PC-3 (cell line): ENCODE data around the gene MBLAC1. TPM values are rescaled to one million over a fixed set of nuclear protein-coding genes. Genes with fewer than 3 reads are reported as not detected.

Source experiments
- ATAC-seq: fragments of 200-7000 bp; cut with Tn5 transposase; 2 replicates; pipeline ENCODE4 v1.9.1; 2020; ENCODE audit warnings: mild to moderate bottlenecking, moderate library complexity
- BruUV-seq: library from RNA; stranded (reverse); fragments of 400-500 nt; replicated peaks from 2 replicates; lab custom pipeline; 2021; lab: Mats Ljungman, UMichigan
- CTCF ChIA-PET: fragments of 300-600 bp; sonication (Branson Sonifier 250); formaldehyde crosslinking; loops from one replicate; lab custom pipeline; 2022; ENCODE audit warnings: antibody characterized with exemption; lab: Charles Lee
- POLR2A ChIA-PET: fragments of 300-600 bp; sonication (Branson Sonifier 250); formaldehyde crosslinking; loops from one replicate; lab custom pipeline; 2022; ENCODE audit warnings: antibody characterized with exemption; ENCODE audit not compliant: unreplicated experiment; lab: Charles Lee
- DNase-seq: peaks from one replicate; pipeline ENCODE4 v3.0.0-alpha.2; 2015
- H2AFZ ChIP-seq: fragments of 300-600 bp; sonication (generic); 2 replicates; pipeline ENCODE4 v1.6.0; 2016; ENCODE audit warnings: antibody characterized with exemption, low read length
- H3F3A ChIP-seq: fragments of 300-600 bp; sonication (generic); one replicate; pipeline ENCODE4 v1.6.0; 2017; ENCODE audit warnings: antibody characterized with exemption, low read length, control low read depth, mild to moderate bottlenecking; ENCODE audit not compliant: unreplicated experiment
- H3K27ac ChIP-seq: fragments of 300-600 bp; sonication (generic); 2 replicates; pipeline ENCODE4 v1.5.1; 2016; ENCODE audit warnings: mild to moderate bottlenecking, low read length
- H3K27me3 ChIP-seq: fragments of 300-600 bp; sonication (generic); 2 replicates; pipeline ENCODE4 v1.6.1; 2016; ENCODE audit warnings: low read length, mixed read lengths
- H3K36me3 ChIP-seq: fragments of 300-600 bp; sonication (generic); 2 replicates; pipeline ENCODE4 v1.6.1; 2016; ENCODE audit warnings: low read depth, mixed run types, low read length, mixed read lengths
- H3K4me1 ChIP-seq: fragments of 300-600 bp; sonication (generic); 2 replicates; pipeline ENCODE4 v1.5.1; 2016; ENCODE audit warnings: low read length; ENCODE audit not compliant: insufficient read depth
- H3K4me2 ChIP-seq: fragments of 300-600 bp; sonication (generic); 2 replicates; pipeline ENCODE4 v1.6.0; 2016; ENCODE audit warnings: low read length
- H3K4me3 ChIP-seq: fragments of 300-600 bp; sonication (generic); 2 replicates; pipeline ENCODE4 v1.5.1; 2016; ENCODE audit warnings: mild to moderate bottlenecking, low read length, mixed read lengths
- H3K79me2 ChIP-seq: fragments of 300-600 bp; sonication (generic); 2 replicates; pipeline ENCODE4 v1.6.1; 2017; ENCODE audit warnings: low read length, mixed read lengths
- H3K9ac ChIP-seq: fragments of 300-600 bp; sonication (generic); 2 replicates; pipeline ENCODE4 v1.6.0; 2016; ENCODE audit warnings: mild to moderate bottlenecking, low read length
- H3K9me2 ChIP-seq: fragments of 300-600 bp; sonication (generic); replicated peaks from 2 replicates; pipeline ENCODE4 v1.6.1; 2016; ENCODE audit warnings: mixed run types, low read length, mixed read lengths
- H3K9me3 ChIP-seq: fragments of 300-600 bp; sonication (generic); 2 replicates; pipeline ENCODE4 v1.6.1; 2016; ENCODE audit warnings: low read length, mixed read lengths
- H4K20me1 ChIP-seq: fragments of 300-600 bp; sonication (generic); 2 replicates; pipeline ENCODE4 v1.6.1; 2016; ENCODE audit warnings: low read length, mixed read lengths
- EZH2 ChIP-seq: fragments of 300-600 bp; sonication (generic); IDR thresholded peaks from one replicate; pipeline ENCODE4 v1.6.1; 2017; ENCODE audit warnings: antibody characterized with exemption, mild to moderate bottlenecking, low read length; ENCODE audit not compliant: unreplicated experiment
- EZH2phosphoT487 ChIP-seq: fragments of 300-600 bp; sonication (generic); IDR thresholded peaks from 2 replicates; pipeline ENCODE4 v1.6.1; 2018; ENCODE audit warnings: mild to moderate bottlenecking, antibody characterized with exemption, low read length, borderline replicate concordance
- intact Hi-C: fragments of 100-400 bp; cut with micrococcal nuclease; formaldehyde crosslinking; loops from 2 replicates; pipeline ENCODE4 v1.9.0; 2023
- total RNA-seq: library from RNA; depleted of rRNA; stranded (reverse); fragments of >200 nt; gene quantifications from 2 replicates; pipeline ENCODE4 v1.2.3, GENCODE V29; 2014
- TF ChIP-seq, protein P1 (sequence below): fragments of 300-600 bp; sonication (generic); conservative IDR thresholded peaks from 2 replicates; pipeline ENCODE4 v1.5.1; 2017; ENCODE audit warnings: antibody characterized with exemption, low read depth, mild to moderate bottlenecking, low read length

MBLAC1 gene
- total RNA-seq, 1 experiment from 2014 or later: 2.7 TPM

DNA sequence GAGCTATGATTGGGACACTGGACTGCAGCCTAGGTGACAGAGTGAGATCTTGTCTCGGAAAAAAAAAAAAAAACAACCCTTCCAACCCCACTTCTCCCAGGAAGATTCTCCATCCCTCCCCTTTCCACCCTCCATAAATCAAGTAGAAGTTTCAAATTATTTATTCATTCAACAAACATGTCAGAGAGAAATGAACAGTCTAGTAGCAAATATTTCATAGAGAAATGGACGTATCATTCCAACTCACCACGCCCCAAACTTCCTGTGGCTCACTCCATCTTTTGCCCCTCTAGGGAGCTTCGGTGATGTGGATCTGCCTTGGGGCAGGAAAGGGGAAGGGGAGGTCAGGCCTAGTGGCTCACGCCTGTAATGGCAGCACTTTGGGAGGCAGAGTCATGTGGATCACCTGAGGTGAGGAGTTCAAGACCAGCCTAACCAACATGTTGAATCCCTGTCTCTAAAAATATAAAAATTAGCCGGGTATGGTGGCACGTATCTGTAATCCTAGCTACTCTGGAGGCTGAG is 32.4 kb downstream of the MBLAC1 start:
- DNase-seq (no peak), ATAC-seq (no peak)
- ChIA-PET CTCF (interaction anchor here (0.6 kb wide), 1 partner anchor 37 kb away, joined by 3 read pairs; no protein-coding TSS in a partner anchor), POLR2A (interaction anchor here (0.6 kb wide), 1 partner anchor 380 kb away, joined by 3 read pairs; no protein-coding TSS in a partner anchor)
- peak overlapping the region; percentile 89 for H3K4me3 ChIP-seq
- peaks cover 6% of the 10 kb centered on the region; the same call in 1 of the 2 replicates for H4K20me1 ChIP-seq
- TF ChIP-seq EZH2phosphoT487: no peak
- TF ChIP-seq, protein P1, sequence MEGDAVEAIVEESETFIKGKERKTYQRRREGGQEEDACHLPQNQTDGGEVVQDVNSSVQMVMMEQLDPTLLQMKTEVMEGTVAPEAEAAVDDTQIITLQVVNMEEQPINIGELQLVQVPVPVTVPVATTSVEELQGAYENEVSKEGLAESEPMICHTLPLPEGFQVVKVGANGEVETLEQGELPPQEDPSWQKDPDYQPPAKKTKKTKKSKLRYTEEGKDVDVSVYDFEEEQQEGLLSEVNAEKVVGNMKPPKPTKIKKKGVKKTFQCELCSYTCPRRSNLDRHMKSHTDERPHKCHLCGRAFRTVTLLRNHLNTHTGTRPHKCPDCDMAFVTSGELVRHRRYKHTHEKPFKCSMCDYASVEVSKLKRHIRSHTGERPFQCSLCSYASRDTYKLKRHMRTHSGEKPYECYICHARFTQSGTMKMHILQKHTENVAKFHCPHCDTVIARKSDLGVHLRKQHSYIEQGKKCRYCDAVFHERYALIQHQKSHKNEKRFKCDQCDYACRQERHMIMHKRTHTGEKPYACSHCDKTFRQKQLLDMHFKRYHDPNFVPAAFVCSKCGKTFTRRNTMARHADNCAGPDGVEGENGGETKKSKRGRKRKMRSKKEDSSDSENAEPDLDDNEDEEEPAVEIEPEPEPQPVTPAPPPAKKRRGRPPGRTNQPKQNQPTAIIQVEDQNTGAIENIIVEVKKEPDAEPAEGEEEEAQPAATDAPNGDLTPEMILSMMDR: no peak
- no peak for TF ChIP-seq EZH2
- peaks cover 22% of the 10 kb centered on the region for H3K4me1 ChIP-seq
- BruUV-seq: TSS peak; percentile 48
- peak overlapping the region; percentile 93 for H2AFZ ChIP-seq
- peak overlapping the region; percentile 89 for H3K9ac ChIP-seq
- H3K36me3 ChIP-seq: peaks cover 10% of the 10 kb centered on the region; the same call in 1 of the 2 replicates
- no peaks in the 10 kb centered on the region for H3K9me3 ChIP-seq
- H3K79me2 ChIP-seq: peaks cover 32% of the 10 kb centered on the region
- H3K9me2 ChIP-seq: no peaks in the 10 kb centered on the region
- intact Hi-C loops: no loop called here
- H3F3A ChIP-seq: no peaks in the 10 kb centered on the region
- peak overlapping the region; percentile 97 for H3K4me2 ChIP-seq
- H3K27ac ChIP-seq: no peak overlapping the region; the same call in 1 of the 2 replicates
- no peaks in the 10 kb centered on the region for H3K27me3 ChIP-seq

DNA sequence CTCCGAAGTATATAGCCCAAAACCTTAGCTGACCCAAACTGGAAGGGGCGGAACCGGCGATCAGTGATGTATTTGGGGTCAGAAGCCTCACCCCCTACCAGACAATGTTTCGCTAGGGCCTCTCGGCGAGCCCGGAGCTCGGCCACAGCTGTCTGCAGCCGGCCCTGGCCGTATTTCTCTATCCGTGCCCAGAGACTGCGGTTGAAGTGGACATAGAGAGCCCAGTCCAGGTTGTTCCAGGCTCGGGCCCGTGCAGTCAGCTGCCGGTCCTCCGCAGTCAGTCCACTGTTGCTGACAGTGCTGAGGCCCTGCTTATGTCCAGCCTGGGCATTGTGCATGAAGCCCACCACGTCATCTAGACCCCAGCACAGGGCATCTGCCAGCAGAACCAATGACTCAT is 33.3 kb downstream of the MBLAC1 start:
- peaks cover 22% of the 10 kb centered on the region for H3K4me1 ChIP-seq
- peaks cover 6% of the 10 kb centered on the region; the same call in 1 of the 2 replicates for H4K20me1 ChIP-seq
- no peak overlapping the region for H3K4me2 ChIP-seq
- H3K27ac ChIP-seq: no peak overlapping the region
- TF ChIP-seq EZH2: no peak
- TF ChIP-seq, protein P1: no peak
- no peak for TF ChIP-seq EZH2phosphoT487
- no peaks in the 10 kb centered on the region for H3F3A ChIP-seq
- CTCF ChIA-PET: no interaction called here
- no peak for ATAC-seq
- peaks cover 32% of the 10 kb centered on the region for H3K79me2 ChIP-seq
- intact Hi-C loops: no loop called here
- no peak overlapping the region for H3K4me3 ChIP-seq
- H2AFZ ChIP-seq: no peak overlapping the region
- no peak for DNase-seq
- H3K9me3 ChIP-seq: no peaks in the 10 kb centered on the region
- POLR2A ChIA-PET: no interaction called here
- no peak overlapping the region for H3K9ac ChIP-seq
- no TSS peak for BruUV-seq
- no peaks in the 10 kb centered on the region for H3K9me2 ChIP-seq
- H3K36me3 ChIP-seq: peaks cover 10% of the 10 kb centered on the region; the same call in 1 of the 2 replicates
- H3K27me3 ChIP-seq: no peaks in the 10 kb centered on the region

DNA sequence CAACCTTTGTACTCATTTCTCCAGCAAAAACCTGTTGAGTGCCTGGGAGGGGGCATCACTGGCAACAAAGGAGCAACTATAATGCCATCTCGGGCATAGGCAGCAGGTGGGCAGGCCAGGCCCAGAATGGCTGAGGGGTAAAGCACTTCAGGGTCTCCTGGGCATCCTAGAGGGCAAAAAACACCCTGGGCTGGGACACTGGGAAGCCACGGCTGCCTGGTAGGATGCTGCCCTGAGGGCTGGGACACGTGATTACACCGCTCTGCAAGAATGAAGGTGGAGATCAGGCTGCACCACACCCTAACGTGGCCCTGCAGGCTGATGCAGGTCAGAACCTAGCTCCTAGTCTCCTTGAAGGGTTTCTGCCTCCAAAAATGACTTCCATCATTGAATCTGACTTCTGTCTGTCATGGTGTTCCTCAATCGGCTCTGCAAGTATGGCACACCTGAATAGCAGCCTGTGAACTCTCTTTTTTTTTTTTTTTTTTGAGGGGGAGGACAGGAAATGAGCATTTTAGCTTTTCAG is 36.3 kb downstream of the MBLAC1 start:
- Histone ChIP-seq H3K9ac (no peak overlapping the region), H3K36me3 (no peaks in the 10 kb centered on the region), H3K4me2 (peak overlapping the region; percentile 13), H3K27me3 (no peaks in the 10 kb centered on the region), H3K4me3 (no peak overlapping the region), H3K9me2 (no peaks in the 10 kb centered on the region), H2AFZ (peak overlapping the region; percentile 40; the same call in 1 of the 2 replicates), H4K20me1 (no peaks in the 10 kb centered on the region), H3F3A (no peaks in the 10 kb centered on the region), H3K79me2 (peaks cover 10% of the 10 kb centered on the region; the same call in 1 of the 2 replicates), H3K9me3 (no peaks in the 10 kb centered on the region), H3K27ac (no peak overlapping the region), H3K4me1 (peaks cover 17% of the 10 kb centered on the region; the same call in 1 of the 2 replicates)
- ATAC-seq (peak; percentile 64), DNase-seq (peak; percentile 66)
- ChIA-PET CTCF (interaction anchor here (0.7 kb wide), 1 partner anchor 30 kb away, joined by 7 read pairs; no protein-coding TSS in a partner anchor), POLR2A (no interaction called here)
- no peak for TF ChIP-seq EZH2
- no peak for TF ChIP-seq EZH2phosphoT487
- TF ChIP-seq, protein P1: no peak
- no TSS peak for BruUV-seq
- intact Hi-C loops: loop anchor here (2.0 kb wide), 1 partner anchor 14 kb away; the partner anchor contains the start of genes GPC2 and STAG3
